GM23338 (cell line): ENCODE measurements around the gene CPLANE1.

Experiments
- CREB1 ChIP-seq: fragments of 250-450 bp; sonication (Bioruptor Pico); IDR thresholded peaks from 2 replicates; pipeline ENCODE4 v1.5.0; 2020; ENCODE audit warnings: low read depth, mild to moderate bottlenecking, moderate library complexity
- CTCF ChIP-seq, 2 experiments: fragments of 200-600 bp in 1 of 2; sonication (generic) in 1 of 2; conservative IDR thresholded peaks; 2 replicates each; pipeline versions ENCODE4 v1.5.1 to v1.6.1; 2016 to 2017; ENCODE audit warnings: antibody characterized with exemption in 2 of 2, low read depth in 2 of 2, mild to moderate bottlenecking in 2 of 2, moderate library complexity in 1 of 2
- EZH2phosphoT487 ChIP-seq: fragments of 200-600 bp; sonication (generic); IDR thresholded peaks from one replicate; pipeline ENCODE4 v1.8.1; 2018; ENCODE audit warnings: antibody characterized with exemption; ENCODE audit not compliant: unreplicated experiment

DNA sequence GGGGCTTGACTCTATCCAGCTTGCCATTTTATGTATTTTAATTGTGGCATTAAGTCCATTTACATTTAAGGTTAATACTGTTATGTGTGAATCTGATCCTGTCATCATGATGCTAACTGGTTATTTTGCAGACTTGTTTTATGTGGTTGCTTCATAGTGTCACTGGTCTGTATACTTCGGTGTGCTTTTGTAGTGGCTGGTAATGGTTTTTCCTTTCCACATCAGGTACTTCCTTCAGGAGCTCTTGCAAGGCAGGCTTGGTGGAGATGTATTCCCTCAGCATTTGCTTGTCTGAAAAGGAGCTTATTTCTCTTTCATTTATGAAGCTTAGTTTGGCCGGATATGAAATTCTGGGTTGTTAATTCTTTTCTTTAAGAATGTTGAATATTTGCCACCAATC is 145.9 kb downstream of the CPLANE1 start:
- TF ChIP-seq CTCF (conservative IDR thresholded peaks at IDR 0.05; ENCODE audit: low read depth in 2 of 2) (no peak), EZH2phosphoT487 (no peak), CREB1 (CRISPR knock-in tag) (no peak)
